Activated naive CD8-positive, alpha-beta T cell treated with anti-CD3 and anti-CD28 coated beads, Interleukin-2, amount 10 ng/mL, durations not matched to agents 7 days and 5 days (primary cell): ENCODE measurements around the gene ASCC2. TPM values are rescaled to one million over a fixed set of nuclear protein-coding genes. Genes with fewer than 3 reads are reported as not detected.
A peak's percentile ranks its signal among the peaks of the same experiment; 100 is the strongest.
"Not testable (repeated sequence)": the region's sequence is repeated elsewhere in the genome, so short reads cannot be mapped to it uniquely, and the experiment has no call there.

Experiments
- ATAC-seq: fragments of 150-1000 bp; cut with Tn5 transposase; one replicate; pipeline ENCODE4 v1.10.0; 2021; ENCODE audit warnings: low read depth, moderate library complexity
- POLR2A ChIA-PET: fragments of 350-600 bp; sonication (Branson Sonifier 250); formaldehyde crosslinking; loops from one replicate; lab custom pipeline; 2021; ENCODE audit warnings: antibody characterized with exemption; lab: Charles Lee
- DNase-seq: peaks from one replicate; pipeline ENCODE4 v3.0.0; 2021
- H3K27ac Mint-ChIP-seq: one replicate; pipeline ENCODE4 v1.8.0; 2022; ENCODE audit warnings: mild to moderate bottlenecking, mixed read lengths
- H3K27me3 Mint-ChIP-seq: one replicate; pipeline ENCODE4 v1.8.0; 2022; ENCODE audit warnings: mild to moderate bottlenecking, moderate library complexity, mixed read lengths
- H3K36me3 Mint-ChIP-seq: one replicate; pipeline ENCODE4 v1.8.0; 2021; ENCODE audit warnings: mild to moderate bottlenecking, mixed read lengths
- H3K4me1 Mint-ChIP-seq: one replicate; pipeline ENCODE4 v1.8.0; 2021; ENCODE audit warnings: mixed read lengths
- H3K4me3 Mint-ChIP-seq: one replicate; pipeline ENCODE4 v1.8.0; 2022; ENCODE audit warnings: mild to moderate bottlenecking, moderate library complexity, mixed read lengths
- H3K9me3 Mint-ChIP-seq: one replicate; pipeline ENCODE4 v1.8.0; 2021; ENCODE audit warnings: mixed read lengths
- total RNA-seq, 2 experiments: library from RNA; stranded (reverse); gene quantifications; one replicate each; pipeline ENCODE4 v1.2.3, GENCODE V29; 2021

The ASCC2 gene
- total RNA-seq, 2 experiments from 2014 or later = 88.6 to 91.5 TPM

- ATAC-seq (no peak), DNase-seq (no peak)
- no peak overlapping the region for H3K27ac Mint-ChIP-seq
- H3K27me3 Mint-ChIP-seq = peaks cover 22% of the 10 kb centered on the region
- peaks cover 9% of the 10 kb centered on the region for H3K4me1 Mint-ChIP-seq
- H3K9me3 Mint-ChIP-seq = no peaks in the 10 kb centered on the region
- no peak overlapping the region for H3K4me3 Mint-ChIP-seq
- H3K36me3 Mint-ChIP-seq = no peaks in the 10 kb centered on the region
- POLR2A ChIA-PET = no interaction called here
These were observed 33.6 kb upstream of the ASCC2 start for GRCh38 chr22:29871684-29872083.

- POLR2A ChIA-PET = interaction anchor here (1.4 kb wide), 1 partner anchor 32 kb away, joined by 3 read pairs; the partner anchor contains the start of gene ASCC2
- Mint-ChIP-seq H3K9me3 (no peaks in the 10 kb centered on the region), H3K4me3 (no peak overlapping the region), H3K27ac (no peak overlapping the region), H3K27me3 (peaks cover 20% of the 10 kb centered on the region), H3K4me1 (peaks cover 9% of the 10 kb centered on the region), H3K36me3 (no peaks in the 10 kb centered on the region)
- no peak for DNase-seq
- peak; percentile 85 for ATAC-seq
These were observed 32.5 kb upstream of the ASCC2 start for GRCh38 chr22:29870574-29870973.

GRCh38 chr22:29867851-29868250 lies 29.8 kb upstream of the ASCC2 start:
- H3K4me3 Mint-ChIP-seq = no peak overlapping the region

GRCh38 chr22:29867260-29867659 lies 29.2 kb upstream of the ASCC2 start:
- Mint-ChIP-seq H3K36me3 (no peaks in the 10 kb centered on the region), H3K9me3 (no peaks in the 10 kb centered on the region), H3K27ac (no peak overlapping the region), H3K4me3 (no peak overlapping the region), H3K4me1 (peaks cover 6% of the 10 kb centered on the region), H3K27me3 (peaks cover 5% of the 10 kb centered on the region)
- DNase-seq (no peak), ATAC-seq (no peak)
- POLR2A ChIA-PET = no interaction called here

More at GRCh38 chr22:29867851-29868250, 29.8 kb upstream of the ASCC2 start:
- ATAC-seq = no peak
- H3K9me3 Mint-ChIP-seq = no peaks in the 10 kb centered on the region
- DNase-seq = no peak
- H3K36me3 Mint-ChIP-seq = no peaks in the 10 kb centered on the region
- peaks cover 9% of the 10 kb centered on the region for H3K4me1 Mint-ChIP-seq
- no peak overlapping the region for H3K27ac Mint-ChIP-seq
- POLR2A ChIA-PET = no interaction called here
- peaks cover 5% of the 10 kb centered on the region for H3K27me3 Mint-ChIP-seq

GRCh38 chr22:29865572-29865971 lies 27.5 kb upstream of the ASCC2 start:
- H3K27me3 Mint-ChIP-seq, H3K4me3 Mint-ChIP-seq, ATAC-seq, DNase-seq, H3K9me3 Mint-ChIP-seq, H3K36me3 Mint-ChIP-seq, POLR2A ChIA-PET, H3K27ac Mint-ChIP-seq, H3K4me1 Mint-ChIP-seq: not testable (repeated sequence)

GRCh38 chr22:29861672-29862297 lies 23.7 kb upstream of the ASCC2 start:
- ATAC-seq = no peak
- Mint-ChIP-seq H3K27me3 (peaks cover 3% of the 10 kb centered on the region), H3K27ac (no peak overlapping the region), H3K36me3 (no peaks in the 10 kb centered on the region), H3K4me1 (no peaks in the 10 kb centered on the region), H3K4me3 (no peak overlapping the region), H3K9me3 (no peaks in the 10 kb centered on the region)
- no peak for DNase-seq
- POLR2A ChIA-PET = no interaction called here

- DNase-seq = no peak
- no peaks in the 10 kb centered on the region for H3K36me3 Mint-ChIP-seq
- H3K27ac Mint-ChIP-seq = no peak overlapping the region
- H3K4me3 Mint-ChIP-seq = no peak overlapping the region
- POLR2A ChIA-PET = no interaction called here
- H3K4me1 Mint-ChIP-seq = no peaks in the 10 kb centered on the region
- H3K9me3 Mint-ChIP-seq = no peaks in the 10 kb centered on the region
- peaks cover 3% of the 10 kb centered on the region for H3K27me3 Mint-ChIP-seq
- no peak for ATAC-seq
These were observed 22.1 kb upstream of the ASCC2 start for GRCh38 chr22:29860006-29860766.

- H3K4me1 Mint-ChIP-seq, ATAC-seq, H3K36me3 Mint-ChIP-seq, H3K9me3 Mint-ChIP-seq, H3K27ac Mint-ChIP-seq, H3K27me3 Mint-ChIP-seq, POLR2A ChIA-PET, DNase-seq, H3K4me3 Mint-ChIP-seq: not testable (repeated sequence)
These were observed 21.0 kb upstream of the ASCC2 start for GRCh38 chr22:29859030-29859429.

GRCh38 chr22:29856496-29856895 lies 18.4 kb upstream of the ASCC2 start:
- DNase-seq (no peak), ATAC-seq (no peak)
- H3K4me3 Mint-ChIP-seq = no peak overlapping the region
- H3K36me3 Mint-ChIP-seq = no peaks in the 10 kb centered on the region
- POLR2A ChIA-PET = no interaction called here
- H3K4me1 Mint-ChIP-seq = no peaks in the 10 kb centered on the region
- H3K9me3 Mint-ChIP-seq = no peaks in the 10 kb centered on the region
- H3K27ac Mint-ChIP-seq = no peak overlapping the region
- H3K27me3 Mint-ChIP-seq = peaks cover 3% of the 10 kb centered on the region

- Mint-ChIP-seq H3K4me3 (no peak overlapping the region), H3K4me1 (no peaks in the 10 kb centered on the region), H3K27ac (no peak overlapping the region), H3K36me3 (no peaks in the 10 kb centered on the region), H3K27me3 (peaks cover 3% of the 10 kb centered on the region), H3K9me3 (no peaks in the 10 kb centered on the region)
- POLR2A ChIA-PET = no interaction called here
- ATAC-seq (no peak), DNase-seq (no peak)
These were observed 17.6 kb upstream of the ASCC2 start for GRCh38 chr22:29855611-29856181.

GRCh38 chr22:29854432-29854831 lies 16.4 kb upstream of the ASCC2 start:
- POLR2A ChIA-PET = no interaction called here
- Mint-ChIP-seq H3K4me1 (no peaks in the 10 kb centered on the region), H3K27ac (no peak overlapping the region), H3K9me3 (no peaks in the 10 kb centered on the region), H3K4me3 (no peak overlapping the region), H3K27me3 (peaks cover 3% of the 10 kb centered on the region), H3K36me3 (no peaks in the 10 kb centered on the region)
- ATAC-seq (no peak), DNase-seq (no peak)

- POLR2A ChIA-PET = no interaction called here
- Mint-ChIP-seq H3K27ac (no peak overlapping the region), H3K27me3 (no peaks in the 10 kb centered on the region), H3K4me3 (no peak overlapping the region), H3K36me3 (no peaks in the 10 kb centered on the region), H3K4me1 (no peaks in the 10 kb centered on the region), H3K9me3 (peaks cover 4% of the 10 kb centered on the region)
- DNase-seq (no peak), ATAC-seq (no peak)
These were observed 10.0 kb upstream of the ASCC2 start for GRCh38 chr22:29848111-29848510.

- Mint-ChIP-seq H3K27me3 (peaks cover 7% of the 10 kb centered on the region), H3K36me3 (no peaks in the 10 kb centered on the region), H3K27ac (no peak overlapping the region), H3K4me3 (no peak overlapping the region), H3K4me1 (no peaks in the 10 kb centered on the region), H3K9me3 (peaks cover 4% of the 10 kb centered on the region)
- ATAC-seq (no peak), DNase-seq (no peak)
- POLR2A ChIA-PET = interaction anchor here (0.6 kb wide), 1 partner anchor 260 kb away, joined by 3 read pairs; no protein-coding TSS in a partner anchor
These were observed 8.2 kb upstream of the ASCC2 start for GRCh38 chr22:29846290-29846689.

- H3K27ac Mint-ChIP-seq = no peak overlapping the region
- peaks cover 9% of the 10 kb centered on the region for H3K27me3 Mint-ChIP-seq
- H3K4me3 Mint-ChIP-seq = no peak overlapping the region
- H3K9me3 Mint-ChIP-seq = peaks cover 6% of the 10 kb centered on the region
- H3K36me3 Mint-ChIP-seq = peaks cover under 1% of the 10 kb centered on the region
- POLR2A ChIA-PET = interaction anchor here (1.1 kb wide), 1 partner anchor 11 kb away, joined by 3 read pairs; no protein-coding TSS in a partner anchor
- ATAC-seq (no peak), DNase-seq (no peak)
- peaks cover 12% of the 10 kb centered on the region for H3K4me1 Mint-ChIP-seq
These were observed 4.7 kb upstream of the ASCC2 start for GRCh38 chr22:29842740-29843139.
